A549 (cell line): ENCODE results near the gene SRGAP1. TPM values are rescaled to one million over a fixed set of nuclear protein-coding genes. Genes with fewer than 3 reads are reported as not detected.

Experiments
- ATAC-seq, 2 experiments: fragments of 200-7000 bp in 1 of 2; fragments of >200 bp in 1 of 2; cut with Nextera tagmentation in 1 of 2; cut with Tn5 transposase in 1 of 2; 3 replicates each; pipeline versions ENCODE4 v1.8.0 to v1.9.1; 2018 to 2020; ENCODE audit warnings: mild to moderate bottlenecking in 1 of 2, moderate library complexity in 1 of 2
- CTCF ChIA-PET: fragments of 300-600 bp; sonication (Branson Sonifier 250); formaldehyde crosslinking; extraction: SDS; loops from one replicate; lab custom pipeline; 2021; ENCODE audit warnings: antibody characterized with exemption, inconsistent platforms; lab: Yijun Ruan, JAX
- POLR2A ChIA-PET: fragments of 350-600 bp; formaldehyde crosslinking; extraction: SDS; loops from one replicate; lab custom pipeline; 2021; ENCODE audit warnings: antibody characterized with exemption, inconsistent platforms; lab: Yijun Ruan, JAX
- DNase-seq, 2 experiments: peaks; one replicate each; pipeline versions ENCODE4 v3.0.0 to v3.0.0-alpha.2; 2011 to 2016; ENCODE audit warnings: low read depth in 1 of 2, low spot score in 1 of 2
- FAIRE-seq: peaks from 2 replicates; lab custom pipeline; 2011; peaks lifted over from hg19 to GRCh38; lab: Jason Lieb, UNC
- H3K27ac ChIP-seq, 2 experiments: fragments of >200 bp; sonication (Bioruptor Twin); formaldehyde crosslinking; 3 replicates each; pipeline ENCODE4 v1.5.1; 2016 to 2017
- H3K4me1 ChIP-seq: fragments of >200 bp; sonication (Bioruptor Twin); formaldehyde crosslinking; 3 replicates; pipeline ENCODE4 v1.6.1; 2016
- H3K4me2 ChIP-seq: fragments of >200 bp; sonication (Bioruptor Twin); formaldehyde crosslinking; 3 replicates; pipeline ENCODE4 v1.6.1; 2016
- H3K4me3 ChIP-seq: fragments of >200 bp; sonication (Bioruptor Twin); formaldehyde crosslinking; 3 replicates; pipeline ENCODE4 v1.5.1; 2016
- H3K9me3 ChIP-seq: fragments of >200 bp; sonication (Bioruptor Twin); formaldehyde crosslinking; 3 replicates; pipeline ENCODE4 v1.6.1; 2016
- BHLHE40 ChIP-seq: IDR thresholded peaks from 2 replicates; pipeline ENCODE4 v1.6.1; 2012; ENCODE audit warnings: low read depth, low read length, inconsistent platforms
- CBX2 ChIP-seq: fragments of 200-600 bp; sonication (generic); IDR thresholded peaks from 2 replicates; pipeline ENCODE4 v1.6.1; 2016; ENCODE audit warnings: low read depth, mild to moderate bottlenecking, borderline replicate concordance
- CBX8 ChIP-seq: fragments of 200-600 bp; sonication (generic); IDR thresholded peaks from 2 replicates; pipeline ENCODE4 v1.6.1; 2016
- CEBPB ChIP-seq, 2 experiments: fragments of >200 bp in 1 of 2; sonication (Bioruptor Twin) in 1 of 2; formaldehyde crosslinking in 1 of 2; IDR thresholded peaks; 2 replicates each; pipeline ENCODE4 v1.6.1; 2012 to 2016
- HDAC2 ChIP-seq: fragments of 200-600 bp; sonication (generic); IDR thresholded peaks from 2 replicates; pipeline ENCODE4 v1.6.1; 2016
- HEYL ChIP-seq: fragments of 250-450 bp; sonication (Bioruptor Pico); IDR thresholded peaks from 2 replicates; pipeline ENCODE4 v1.8.0; 2021; ENCODE audit warnings: mild to moderate bottlenecking, moderate library complexity
- HOXB13 ChIP-seq: fragments of 250-450 bp; sonication (Bioruptor Pico); IDR thresholded peaks from 2 replicates; pipeline ENCODE4 v1.5.0; 2020; ENCODE audit warnings: low read depth, mild to moderate bottlenecking, moderate library complexity
- HOXB5 ChIP-seq: fragments of 250-450 bp; sonication (Bioruptor Pico); IDR thresholded peaks from 2 replicates; pipeline ENCODE4 v1.5.0; 2020; ENCODE audit warnings: mild to moderate bottlenecking, moderate library complexity
- JUN ChIP-seq, 2 experiments: fragments of >200 bp; sonication (Bioruptor Twin); formaldehyde crosslinking; IDR thresholded peaks; 2 replicates in 1 of 2; 3 replicates in 1 of 2; pipeline ENCODE4 v1.6.1; 2016 to 2017
- KDM1A ChIP-seq: fragments of 200-600 bp; sonication (generic); IDR thresholded peaks from 2 replicates; pipeline ENCODE4 v1.6.1; 2016; ENCODE audit warnings: low read depth, mild to moderate bottlenecking
- KDM5A ChIP-seq: fragments of 200-600 bp; sonication (generic); IDR thresholded peaks from 2 replicates; pipeline ENCODE4 v1.6.1; 2016; ENCODE audit warnings: antibody characterized with exemption, mild to moderate bottlenecking
- MAZ ChIP-seq: fragments of 150-350 bp; IDR thresholded peaks from 2 replicates; pipeline ENCODE4 v1.6.1; 2014; ENCODE audit warnings: antibody characterized with exemption, low read depth, low read length, borderline replicate concordance
- NFE2L2 ChIP-seq: fragments of 150-350 bp; conservative IDR thresholded peaks from 2 replicates; pipeline ENCODE4 v1.6.1; 2014; ENCODE audit warnings: low read length
- NPAS2 ChIP-seq: fragments of 250-450 bp; sonication (Bioruptor Pico); IDR thresholded peaks from 2 replicates; pipeline ENCODE4 v1.8.0; 2022; ENCODE audit warnings: mild to moderate bottlenecking, moderate library complexity, borderline replicate concordance
- RCOR1 ChIP-seq: fragments of 150-350 bp; IDR thresholded peaks from 2 replicates; pipeline ENCODE4 v1.6.1; 2014; ENCODE audit warnings: antibody characterized with exemption, low read length, low read depth
- RFX5 ChIP-seq: fragments of 450-650 bp; IDR thresholded peaks from 2 replicates; pipeline ENCODE4 v1.7.1; 2014; ENCODE audit warnings: antibody characterized with exemption, mild to moderate bottlenecking, moderate library complexity
- RNF2 ChIP-seq: fragments of 200-600 bp; sonication (generic); IDR thresholded peaks from 2 replicates; pipeline ENCODE4 v1.6.1; 2016; ENCODE audit warnings: low read depth, mild to moderate bottlenecking, antibody characterized with exemption, moderate library complexity, borderline replicate concordance
- TP53 ChIP-seq: fragments of 250-450 bp; sonication (Bioruptor Pico); IDR thresholded peaks from 2 replicates; pipeline ENCODE4 v1.5.0; 2021; ENCODE audit warnings: mild to moderate bottlenecking, moderate library complexity
- ZNF302 ChIP-seq: fragments of 250-450 bp; sonication (Bioruptor Pico); IDR thresholded peaks from 2 replicates; pipeline ENCODE4 v1.9.0; 2021; ENCODE audit warnings: inconsistent platforms, mild to moderate bottlenecking, moderate library complexity
- ZSCAN20 ChIP-seq: fragments of 250-450 bp; sonication (Bioruptor Pico); IDR thresholded peaks from 2 replicates; pipeline ENCODE4 v1.8.0; 2022; ENCODE audit warnings: mild to moderate bottlenecking, moderate library complexity
- WGBS: methylation state at CpG from one replicate; pipeline ENCODE4 v1.1.6; 2017; ENCODE audit errors: missing lambda C conversion rate; 5-methylcytosine and 5-hydroxymethylcytosine counted together
- polyA plus RNA-seq, 4 experiments: library from polyadenylated mRNA; depleted of rRNA in 3 of 4; stranded (reverse); fragments of >200 nt; fragmentation: RNase III in 1 of 4; extraction: RNeasy Plus Mini Kit Qiagen cat#74134 plus additional on column Dnase treatment in 1 of 4; gene quantifications; 2 replicates in 3 of 4; 3 replicates in 1 of 4; pipeline ENCODE4 v1.2.3, GENCODE V29; 2011 to 2017
- TF ChIP-seq, protein P1 (sequence below): fragments of 150-350 bp; IDR thresholded peaks from 2 replicates; pipeline ENCODE4 v1.6.1; 2014; ENCODE audit warnings: low read depth, mild to moderate bottlenecking, low read length
- TF ChIP-seq, protein P2 (sequence below): fragments of >200 bp; sonication (Bioruptor Twin); formaldehyde crosslinking; IDR thresholded peaks from 3 replicates; pipeline ENCODE4 v1.6.1; 2016
- TF ChIP-seq, protein P3 (sequence below): IDR thresholded peaks from 2 replicates; pipeline ENCODE4 v1.6.1; 2012
- TF ChIP-seq, protein P4 (sequence below): IDR thresholded peaks from 2 replicates; pipeline ENCODE4 v1.6.1; 2012; ENCODE audit warnings: low read depth, borderline replicate concordance

Gene SRGAP1
- polyA plus RNA-seq, 2 of the 4 experiments (the other 2 are of a cell fraction), result 7.9 to 22.9 TPM

DNA sequence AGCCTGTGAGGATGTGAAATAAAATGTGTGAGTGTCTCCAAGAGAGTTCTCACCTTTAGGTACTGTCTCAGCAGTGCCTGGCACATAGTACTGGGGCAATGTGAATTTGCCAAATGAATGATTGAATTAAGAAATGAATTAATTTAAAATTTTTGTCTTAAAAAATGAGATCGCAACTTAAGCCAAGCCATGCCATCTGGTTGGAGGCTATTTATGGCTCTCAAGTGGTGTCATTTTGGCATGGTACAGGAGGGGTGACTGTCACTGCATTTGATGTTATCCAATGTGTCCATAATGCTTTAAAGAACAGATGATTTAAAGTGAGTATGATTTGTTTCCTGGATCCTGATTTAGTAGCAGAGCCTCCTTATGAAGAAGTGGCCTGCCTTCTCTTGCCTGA lies 80.3 kb downstream of the SRGAP1 start:
- 80% methylated on average over 1 of the region's 1 CpG for WGBS
- CTCF ChIA-PET, result interaction anchor here (0.9 kb wide), 1 partner anchor 80 kb away, joined by 4 read pairs; the partner anchor contains the start of gene SRGAP1

DNA sequence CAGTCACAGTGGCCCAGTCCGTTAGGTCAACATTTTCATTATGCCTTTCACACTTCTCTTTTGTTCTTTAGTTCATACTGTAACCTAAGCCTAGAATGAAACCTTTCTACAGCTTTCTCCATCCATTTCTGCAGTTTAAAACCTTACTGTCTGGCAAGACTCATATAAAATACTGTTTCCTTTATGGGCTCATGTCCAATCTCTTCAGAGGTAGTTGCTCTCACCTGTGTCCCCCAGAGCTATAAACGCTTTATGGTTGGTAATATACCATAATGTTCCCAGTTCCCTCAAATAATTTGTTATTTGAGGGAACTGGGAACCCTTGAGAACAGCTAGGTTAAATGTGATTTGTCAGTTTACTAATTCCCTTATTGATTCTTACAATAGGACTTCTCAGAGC lies 83.0 kb downstream of the SRGAP1 start:
- POLR2A ChIA-PET, result no interaction called here

More for the DNA sequence above, 80.3 kb downstream of the SRGAP1 start:
- Histone ChIP-seq H3K4me1 (peaks cover 32% of the 10 kb centered on the region), H3K4me2 (no peak overlapping the region), H3K27ac (peak overlapping the region in 1 of 2 experiments; percentile 27; a peak in 2 of 6 replicates), H3K9me3 (no peaks in the 10 kb centered on the region), H3K4me3 (no peak overlapping the region)
- DNase-seq (no peak), ATAC-seq (no peak), FAIRE-seq (no peak)
- POLR2A ChIA-PET, result no interaction called here
- TF ChIP-seq HOXB13 (CRISPR knock-in tag) (no peak), MAZ (no peak), KDM5A (no peak), NFE2L2 (no peak), RNF2 (no peak)
- TF ChIP-seq, protein P1, sequence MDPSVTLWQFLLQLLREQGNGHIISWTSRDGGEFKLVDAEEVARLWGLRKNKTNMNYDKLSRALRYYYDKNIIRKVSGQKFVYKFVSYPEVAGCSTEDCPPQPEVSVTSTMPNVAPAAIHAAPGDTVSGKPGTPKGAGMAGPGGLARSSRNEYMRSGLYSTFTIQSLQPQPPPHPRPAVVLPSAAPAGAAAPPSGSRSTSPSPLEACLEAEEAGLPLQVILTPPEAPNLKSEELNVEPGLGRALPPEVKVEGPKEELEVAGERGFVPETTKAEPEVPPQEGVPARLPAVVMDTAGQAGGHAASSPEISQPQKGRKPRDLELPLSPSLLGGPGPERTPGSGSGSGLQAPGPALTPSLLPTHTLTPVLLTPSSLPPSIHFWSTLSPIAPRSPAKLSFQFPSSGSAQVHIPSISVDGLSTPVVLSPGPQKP, result no peak

DNA sequence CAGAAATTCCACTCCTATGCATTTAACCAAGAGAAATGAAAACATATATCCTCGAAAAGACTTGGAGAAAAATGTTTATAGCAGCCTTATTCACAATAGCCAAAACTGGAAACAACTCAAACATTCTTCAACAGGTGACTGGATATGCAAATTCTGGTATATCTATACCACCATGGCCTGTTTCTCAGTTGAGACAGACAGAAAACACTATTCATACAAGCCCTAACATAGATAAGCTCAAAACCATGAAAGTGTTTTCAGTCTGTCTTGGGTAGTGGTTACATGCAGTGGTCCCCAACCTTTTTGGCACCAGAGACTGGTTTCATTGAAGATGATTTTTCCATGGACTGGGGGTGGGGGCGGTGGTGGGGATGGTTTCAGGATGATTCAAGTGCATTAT lies 83.8 kb downstream of the SRGAP1 start:
- Histone ChIP-seq H3K9me3 (no peaks in the 10 kb centered on the region), H3K4me3 (no peak overlapping the region), H3K4me2 (no peak overlapping the region), H3K4me1 (peaks cover 12% of the 10 kb centered on the region; the same call in 1 of the 3 replicates), H3K27ac (0 out of 6 replicates have a peak overlapping the region, but pooled peaks of 1 of the 2 experiments have one; percentile 1)
- CTCF ChIA-PET, result interaction anchor here (3.4 kb wide), 1 partner anchor 84 kb away, joined by 15 read pairs; the partner anchor contains the start of gene SRGAP1
- 93% methylated on average over 2 of the region's 2 CpGs for WGBS
- ATAC-seq (no peak), FAIRE-seq (no peak), DNase-seq (no peak)
- POLR2A ChIA-PET, result no interaction called here
- TF ChIP-seq, protein P2, sequence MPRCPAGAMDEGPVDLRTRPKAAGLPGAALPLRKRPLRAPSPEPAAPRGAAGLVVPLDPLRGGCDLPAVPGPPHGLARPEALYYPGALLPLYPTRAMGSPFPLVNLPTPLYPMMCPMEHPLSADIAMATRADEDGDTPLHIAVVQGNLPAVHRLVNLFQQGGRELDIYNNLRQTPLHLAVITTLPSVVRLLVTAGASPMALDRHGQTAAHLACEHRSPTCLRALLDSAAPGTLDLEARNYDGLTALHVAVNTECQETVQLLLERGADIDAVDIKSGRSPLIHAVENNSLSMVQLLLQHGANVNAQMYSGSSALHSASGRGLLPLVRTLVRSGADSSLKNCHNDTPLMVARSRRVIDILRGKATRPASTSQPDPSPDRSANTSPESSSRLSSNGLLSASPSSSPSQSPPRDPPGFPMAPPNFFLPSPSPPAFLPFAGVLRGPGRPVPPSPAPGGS, result no peak
- TF ChIP-seq CBX2 (no peak), TP53 (CRISPR knock-in tag) (no peak), RNF2 (no peak), HOXB5 (CRISPR knock-in tag) (no peak), ZNF302 (CRISPR knock-in tag) (no peak), CBX8 (no peak), HDAC2 (no peak), CEBPB (IDR thresholded peaks at IDR 0.05) (no peak)
- TF ChIP-seq, protein P1, result no peak
- TF ChIP-seq, protein P3, sequence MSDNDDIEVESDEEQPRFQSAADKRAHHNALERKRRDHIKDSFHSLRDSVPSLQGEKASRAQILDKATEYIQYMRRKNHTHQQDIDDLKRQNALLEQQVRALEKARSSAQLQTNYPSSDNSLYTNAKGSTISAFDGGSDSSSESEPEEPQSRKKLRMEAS, result no peak

More for the DNA sequence above, 83.0 kb downstream of the SRGAP1 start:
- CTCF ChIA-PET, result interaction anchor here (3.4 kb wide), 1 partner anchor 84 kb away, joined by 15 read pairs; the partner anchor contains the start of gene SRGAP1
- H3K9me3 ChIP-seq, result no peaks in the 10 kb centered on the region
- no peak for FAIRE-seq
- no peak overlapping the region for H3K27ac ChIP-seq
- TF ChIP-seq CBX8, result no peak
- TF ChIP-seq HEYL, result no peak
- peaks cover 20% of the 10 kb centered on the region for H3K4me1 ChIP-seq
- ATAC-seq, result no peak
- no peak for DNase-seq
- no peak overlapping the region for H3K4me2 ChIP-seq
- no peak overlapping the region for H3K4me3 ChIP-seq
- 96% methylated on average over 2 of the region's 2 CpGs for WGBS

DNA sequence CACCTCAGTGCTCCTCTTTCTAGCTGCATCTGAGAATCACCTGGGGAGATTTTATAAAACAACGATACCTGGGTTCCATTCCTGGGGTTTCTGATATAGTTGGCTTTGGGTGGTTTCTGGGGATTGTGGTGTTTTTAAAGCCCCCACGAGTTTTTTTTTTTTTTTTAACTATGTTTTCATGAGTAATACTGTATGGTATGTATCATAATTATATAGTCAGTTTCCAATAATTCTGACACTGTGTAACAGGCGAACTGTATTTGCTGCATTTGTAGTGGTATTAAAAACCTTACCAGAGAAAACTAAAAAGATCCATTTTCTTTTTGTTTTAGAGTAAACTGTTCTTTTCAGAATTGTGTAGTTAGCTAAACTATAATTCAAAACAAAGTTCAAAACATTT lies 84.9 kb downstream of the SRGAP1 start:
- FAIRE-seq (no peak), DNase-seq (no peak), ATAC-seq (no peak)
- Histone ChIP-seq H3K27ac (no peak overlapping the region), H3K4me1 (peaks cover 12% of the 10 kb centered on the region; the same call in 1 of the 3 replicates), H3K9me3 (no peaks in the 10 kb centered on the region), H3K4me3 (no peak overlapping the region), H3K4me2 (no peak overlapping the region)
- 67% methylated on average over 3 of the region's 3 CpGs for WGBS
- ChIA-PET CTCF (interaction anchor here (0.6 to 3.4 kb wide), 6 partner anchors 8 to 327 kb away, joined by 3 to 15 read pairs (median 3); partner anchors contain the start of gene SRGAP1), POLR2A (no interaction called here)
- TF ChIP-seq NFE2L2 (no peak), BHLHE40 (no peak), ZSCAN20 (no peak), RFX5 (no peak), KDM1A (no peak), RCOR1 (no peak), CBX8 (no peak), JUN (IDR thresholded peaks at IDR 0.05) (no peak), HEYL (no peak), NPAS2 (CRISPR knock-in tag) (no peak), RNF2 (no peak)
- TF ChIP-seq, protein P4, sequence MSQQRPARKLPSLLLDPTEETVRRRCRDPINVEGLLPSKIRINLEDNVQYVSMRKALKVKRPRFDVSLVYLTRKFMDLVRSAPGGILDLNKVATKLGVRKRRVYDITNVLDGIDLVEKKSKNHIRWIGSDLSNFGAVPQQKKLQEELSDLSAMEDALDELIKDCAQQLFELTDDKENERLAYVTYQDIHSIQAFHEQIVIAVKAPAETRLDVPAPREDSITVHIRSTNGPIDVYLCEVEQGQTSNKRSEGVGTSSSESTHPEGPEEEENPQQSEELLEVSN, result no peak
